Measurements from ENCODE around the gene C10orf120.

The C10orf120 gene

DNA sequence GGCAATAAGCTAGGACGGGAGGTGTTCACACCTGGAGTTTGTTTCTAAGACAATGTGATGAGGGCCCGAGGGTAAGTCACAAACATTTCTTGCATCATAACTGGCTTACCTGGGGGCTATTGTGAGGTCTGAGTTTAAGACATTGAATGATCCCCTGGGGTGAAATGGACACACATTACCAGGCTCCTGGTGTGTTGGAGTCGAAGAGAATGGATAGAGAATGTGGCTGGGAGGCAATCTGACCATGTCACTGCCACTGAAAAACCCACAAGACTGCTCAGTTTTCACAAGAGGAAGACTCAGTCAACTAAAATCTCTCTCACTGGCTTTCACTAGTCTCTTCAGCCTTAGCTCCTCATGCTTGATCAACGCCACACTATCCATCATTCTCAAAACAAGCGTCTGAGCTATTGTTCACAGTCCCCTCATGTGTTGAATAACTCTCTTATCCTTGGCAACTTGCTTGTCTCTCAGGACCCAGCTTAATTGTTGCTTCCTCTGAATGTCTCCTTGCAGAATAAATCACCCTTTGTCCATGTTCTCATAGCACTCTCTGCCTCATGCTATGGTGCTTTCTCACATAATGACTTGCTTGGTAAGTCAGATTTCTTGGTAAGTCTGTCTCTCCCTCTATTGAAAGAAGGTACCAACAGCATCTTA, at the start of gene C10orf120:
Gene C10orf120 (minus strand): TSS at position 51 of the 660 bp plus-strand sequence. CDS start 56 bp downstream, outside the sequence.
- no peak for DNase-seq (ENCODE audit: low read depth, low spot score)

DNA sequence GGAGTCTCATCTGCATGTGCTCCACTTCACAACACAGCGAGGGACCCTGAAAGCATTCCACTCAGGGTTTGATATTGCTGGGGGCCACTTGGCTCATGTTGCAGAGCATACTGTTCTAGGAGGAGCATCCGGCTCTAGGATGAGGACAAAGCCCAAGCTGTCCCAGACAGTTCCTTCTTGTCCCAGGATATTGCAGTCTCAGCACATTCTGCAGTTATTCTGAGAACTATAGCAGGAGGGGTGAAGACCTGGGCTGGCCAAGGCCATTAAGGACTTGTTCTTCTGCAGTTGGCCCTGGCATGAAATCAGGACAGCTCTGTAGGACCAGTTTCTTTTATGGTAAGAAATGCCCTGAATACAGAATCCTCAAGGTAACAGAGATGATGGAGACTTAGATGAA, 48.9 kb upstream of the C10orf120 start:
- no peak for DNase-seq (ENCODE audit: low read depth, low spot score)

DNA sequence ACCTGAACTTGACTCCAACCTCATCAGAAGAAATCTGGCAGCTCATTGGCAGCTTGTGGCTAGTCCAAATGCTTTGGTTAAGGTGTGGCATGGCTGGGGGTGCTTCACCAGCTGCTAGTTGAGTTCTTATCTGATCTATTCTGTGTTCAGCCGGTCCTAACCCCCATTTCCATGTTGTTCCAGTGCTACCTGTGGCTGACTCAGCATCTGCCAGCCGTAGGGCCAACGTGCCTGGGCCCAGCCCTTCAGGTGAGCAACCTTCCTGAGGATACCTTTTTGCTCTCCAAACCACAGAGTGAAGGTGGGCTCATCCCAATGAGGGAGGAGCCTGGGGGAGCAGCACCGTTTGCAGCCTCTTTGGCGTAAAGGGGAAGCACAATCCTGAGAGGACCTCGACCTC, 46.8 kb upstream of the C10orf120 start:
- no peak for DNase-seq (ENCODE audit: low read depth, low spot score)

DNA sequence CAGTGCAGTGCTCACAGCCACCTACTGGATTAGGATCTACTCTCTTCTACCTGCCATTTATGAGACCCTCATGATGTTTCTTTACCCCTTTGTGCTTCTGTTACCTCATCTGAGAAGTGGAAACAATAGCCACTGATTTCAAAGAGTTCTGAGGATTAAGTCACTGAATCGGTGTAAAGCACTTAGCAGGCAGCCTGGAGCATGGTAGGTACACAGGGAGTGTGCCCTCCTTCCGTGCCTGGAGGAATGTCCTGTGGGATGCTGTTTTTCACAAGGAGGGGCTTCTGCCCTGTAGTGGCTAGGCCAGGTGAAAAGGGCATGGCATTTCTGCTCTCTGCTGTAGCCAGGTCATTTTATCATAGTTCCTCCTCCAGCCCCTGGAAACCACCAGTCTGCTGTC, 44.6 kb upstream of the C10orf120 start:
- no peak for DNase-seq (ENCODE audit: low read depth, low spot score)

DNA sequence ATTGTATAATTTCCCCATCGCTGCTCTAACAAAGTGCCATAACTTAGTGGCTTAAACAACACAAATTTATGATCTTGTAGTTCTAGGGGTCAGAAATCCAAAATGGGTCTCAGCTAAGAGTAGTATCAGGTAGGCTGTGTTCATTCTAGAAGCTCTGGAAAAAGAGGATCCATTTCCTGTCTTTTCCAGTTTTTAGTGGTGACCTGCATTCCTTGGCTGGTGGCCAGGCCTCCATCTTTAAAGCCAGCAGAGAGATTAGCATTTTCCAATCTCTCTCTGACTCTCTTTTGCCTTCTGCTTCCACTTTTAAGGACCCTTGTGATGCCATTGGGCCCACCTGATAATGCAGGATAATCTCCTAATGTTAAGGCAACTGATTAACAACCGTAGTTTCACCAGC, 41.0 kb upstream of the C10orf120 start:
- no peak for DNase-seq (ENCODE audit: low read depth, low spot score)

DNA sequence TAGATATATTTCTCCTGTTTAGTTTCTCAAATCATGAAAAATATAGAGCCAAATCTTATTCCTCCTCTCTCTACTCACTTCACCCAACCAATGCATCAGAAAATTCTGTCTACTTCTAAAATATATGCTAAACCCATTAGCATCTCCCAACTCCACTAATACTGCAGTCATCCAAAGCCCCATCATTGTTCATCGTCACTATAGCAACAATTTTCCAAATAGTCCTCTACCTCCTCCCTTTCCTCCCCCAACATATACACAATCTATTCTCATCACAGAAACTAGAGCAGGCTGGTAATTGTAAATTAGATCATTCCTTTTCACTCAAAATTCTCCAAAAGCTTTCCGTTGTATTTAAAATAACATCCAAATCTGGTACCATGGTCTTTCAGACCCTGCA, 38.4 kb upstream of the C10orf120 start:
- DNase-seq (ENCODE audit: low read depth, low spot score), result no peak

DNA sequence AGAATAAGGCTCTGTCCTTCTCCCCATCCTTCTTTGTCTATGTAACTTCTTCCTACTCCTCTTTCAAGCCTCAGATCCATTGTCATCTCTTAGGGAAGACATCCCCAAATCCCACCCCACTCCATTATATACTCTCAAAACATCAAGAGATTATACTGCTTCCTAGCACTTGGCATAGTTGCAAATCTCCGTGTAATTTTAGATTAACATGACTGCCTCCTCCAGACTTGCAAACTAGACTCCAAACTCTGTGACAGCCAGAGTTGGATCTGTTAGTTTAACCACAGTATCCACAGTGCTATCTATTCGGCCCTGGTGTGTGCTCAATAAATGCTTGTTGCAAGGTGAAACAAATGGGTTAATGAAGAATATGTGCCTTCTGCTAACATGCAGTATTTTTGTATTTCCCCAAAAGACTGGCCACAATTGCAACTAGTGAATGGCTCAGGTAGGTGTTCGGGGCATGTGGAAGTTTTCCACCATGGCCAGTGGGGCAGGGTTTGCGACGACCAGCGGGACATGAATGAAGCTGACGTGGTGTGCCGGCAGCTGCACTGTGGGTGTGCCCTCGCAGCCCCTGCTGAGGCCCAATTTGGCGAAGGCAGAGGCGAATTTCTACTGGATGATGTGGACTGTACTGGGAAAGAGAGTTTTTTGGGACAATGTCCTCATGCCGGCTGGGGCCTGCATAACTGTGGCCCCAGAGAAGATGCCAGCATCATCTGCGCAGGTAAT, 34.5 kb upstream of the C10orf120 start:
- no peak for DNase-seq (ENCODE audit: low read depth, low spot score)

DNA sequence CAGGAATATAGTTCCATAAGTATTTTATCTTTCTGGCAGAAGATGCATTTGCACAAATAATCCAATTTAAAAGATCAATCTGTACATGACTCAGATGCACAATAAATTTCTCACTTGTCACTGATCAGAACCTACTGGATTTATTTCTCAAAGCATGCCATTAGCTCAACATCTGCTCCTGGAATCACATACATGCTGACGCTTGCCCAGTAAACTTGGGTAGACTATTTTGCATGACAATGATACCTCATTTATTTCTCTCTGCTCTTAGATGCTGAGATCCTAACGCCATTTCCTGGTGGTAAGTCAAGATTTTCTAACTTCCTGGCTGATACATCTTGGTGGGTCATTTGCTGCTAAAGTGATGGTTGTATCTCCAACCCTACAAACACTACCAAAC, 33.8 kb upstream of the C10orf120 start:
- no peak for DNase-seq (ENCODE audit: low read depth, low spot score)

DNA sequence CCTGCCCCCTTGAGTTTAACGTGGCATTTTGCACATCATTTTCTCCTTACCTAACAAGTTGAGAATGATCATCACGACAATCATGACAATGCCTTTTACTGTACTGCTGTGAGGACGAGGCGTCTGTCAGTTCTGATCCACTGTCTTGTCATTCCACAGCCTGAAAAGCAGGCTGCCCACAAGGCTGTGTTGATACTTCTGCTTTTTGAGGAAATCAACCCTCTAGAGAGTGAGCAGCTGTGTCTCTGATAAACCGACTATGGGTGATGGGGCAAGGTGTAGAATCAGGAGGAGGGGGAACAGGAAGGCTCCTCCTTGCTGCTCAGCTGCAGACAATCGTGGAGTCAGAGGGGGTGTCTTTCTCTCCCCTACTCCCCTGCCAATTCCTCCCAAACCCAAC, 30.6 kb upstream of the C10orf120 start:
- no peak for DNase-seq (ENCODE audit: low read depth, low spot score)

DNA sequence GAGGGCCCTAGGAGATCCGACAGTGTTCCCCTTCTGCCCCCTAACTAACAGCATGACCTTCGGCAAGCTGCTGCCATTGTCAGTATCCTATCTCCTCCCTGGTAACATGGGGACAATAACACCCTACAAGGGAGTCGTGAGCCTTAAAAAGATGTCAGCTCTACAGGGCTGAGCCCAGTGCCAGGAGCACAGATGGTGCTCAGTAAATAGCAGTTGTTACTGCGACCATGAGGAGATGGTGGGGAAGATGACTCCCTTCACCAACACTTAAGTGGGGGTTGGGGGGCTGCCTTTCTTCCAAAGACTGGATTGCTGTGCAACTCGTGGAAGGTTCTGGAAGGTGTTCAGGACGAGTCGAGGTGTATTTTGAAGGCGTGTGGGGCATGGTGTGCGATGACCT, 29.5 kb upstream of the C10orf120 start:
- no peak for DNase-seq (ENCODE audit: low read depth, low spot score)

DNA sequence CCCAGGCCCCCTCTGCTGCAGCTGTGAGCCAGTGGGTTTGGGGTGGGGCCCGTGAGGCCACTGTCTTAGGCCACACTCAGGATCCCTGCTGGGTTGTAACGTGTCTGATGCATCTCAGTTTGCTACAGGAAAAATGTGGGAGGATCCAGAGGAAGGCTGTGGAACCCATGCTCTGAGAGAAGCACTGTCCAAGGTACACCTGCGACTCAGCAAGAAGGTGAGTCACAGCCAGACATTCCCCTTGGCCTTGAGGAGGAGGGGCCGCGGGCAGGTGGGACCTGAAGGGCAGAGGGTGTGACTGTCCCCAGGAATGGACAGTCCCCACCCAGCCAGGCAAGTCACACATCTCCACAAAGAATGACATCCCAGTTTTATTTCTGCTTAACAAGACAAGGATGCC, 27.8 kb upstream of the C10orf120 start:
- DNase-seq (ENCODE audit: low read depth, low spot score), result no peak

DNA sequence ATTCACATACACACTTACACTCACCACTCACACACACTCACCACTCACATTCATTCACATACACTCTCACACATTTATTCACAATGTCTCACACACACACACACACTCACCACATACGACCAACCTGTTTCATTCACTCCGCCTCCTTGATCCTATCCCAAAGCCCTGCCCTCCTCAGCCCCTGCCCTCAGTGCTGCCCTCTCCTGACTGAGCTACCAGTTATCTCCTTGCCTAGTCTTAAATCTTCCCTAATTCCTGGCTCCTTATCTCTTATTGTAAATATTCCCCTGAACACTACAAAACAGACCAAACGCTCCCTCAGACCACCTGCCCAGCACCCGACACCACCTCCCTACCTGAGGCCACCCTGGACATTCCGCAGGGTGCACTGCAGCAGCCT, 26.1 kb upstream of the C10orf120 start:
- no peak for DNase-seq (ENCODE audit: low read depth, low spot score)

DNA sequence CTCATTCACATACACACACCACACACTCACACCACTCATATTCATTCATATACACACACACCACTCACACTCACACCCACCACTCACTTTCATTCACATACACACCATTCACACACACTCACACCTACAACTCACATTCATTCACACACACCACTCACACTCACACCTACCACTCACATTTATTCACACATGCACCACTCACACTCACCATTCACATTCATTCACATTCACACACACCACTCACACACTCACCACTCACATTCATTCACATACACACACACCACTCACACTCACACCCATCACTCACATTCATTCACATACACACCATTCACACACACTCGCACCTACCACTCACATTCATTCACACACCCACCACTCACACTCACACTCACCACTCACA, 25.4 kb upstream of the C10orf120 start:
- DNase-seq (ENCODE audit: low read depth, low spot score), result no peak

DNA sequence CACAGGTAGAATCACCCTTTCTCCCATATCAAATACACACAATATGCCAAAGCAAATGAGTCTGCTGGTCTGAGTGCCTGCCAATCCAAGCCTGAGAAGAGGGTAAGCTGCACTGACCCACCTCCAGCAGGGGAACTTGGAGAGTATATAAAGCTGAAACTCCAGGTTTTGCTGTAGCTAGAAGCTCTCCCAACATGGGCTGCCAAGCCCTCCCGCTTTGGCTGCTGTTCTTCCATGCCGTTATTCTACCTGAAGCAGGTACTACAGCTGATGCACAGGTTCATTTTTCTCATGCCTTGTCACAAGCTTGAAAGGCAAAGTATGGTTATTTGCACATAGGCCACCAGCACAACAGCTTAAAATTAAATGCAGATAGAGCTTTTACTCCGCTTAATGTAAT, 21.5 kb upstream of the C10orf120 start:
- no peak for DNase-seq (ENCODE audit: low read depth, low spot score)

DNA sequence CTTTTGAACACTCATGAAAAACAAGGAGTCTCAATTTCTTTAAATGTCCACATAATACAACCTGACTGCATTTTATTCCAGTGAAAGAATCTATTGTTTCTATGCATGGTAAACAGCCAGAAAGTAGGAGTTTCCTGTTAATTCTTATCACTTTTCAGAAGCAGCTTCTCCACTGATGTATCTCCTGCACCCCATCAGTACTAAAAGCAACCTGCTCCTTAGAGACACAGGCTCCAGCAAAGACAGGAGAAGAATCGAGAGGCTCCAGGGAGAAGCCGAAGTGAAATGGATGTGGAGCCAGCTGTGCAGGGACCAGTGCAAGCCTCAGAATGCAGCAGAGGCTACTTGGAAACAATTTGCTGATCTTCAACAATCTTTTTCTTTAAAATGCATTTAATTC, 16.4 kb upstream of the C10orf120 start:
- DNase-seq (ENCODE audit: low read depth, low spot score), result no peak

DNA sequence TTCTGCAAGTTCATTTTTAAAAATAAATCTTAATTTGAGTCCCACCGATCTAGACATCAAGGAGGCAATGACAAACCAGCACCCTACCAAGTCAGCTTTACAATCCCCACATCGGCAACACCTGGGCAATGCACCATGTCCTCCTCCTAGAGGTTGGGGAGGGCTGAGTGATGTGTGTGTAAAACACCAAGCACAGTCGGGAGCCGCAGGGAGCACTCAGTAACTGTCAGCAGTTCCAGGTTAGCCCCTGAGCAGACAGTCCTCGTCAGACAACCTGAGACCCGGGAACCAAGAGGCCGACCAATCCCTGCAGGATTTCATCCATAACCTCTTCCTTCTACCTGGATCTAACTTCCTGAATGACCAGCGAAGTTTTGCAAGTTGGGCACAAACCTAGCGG, 15.9 kb upstream of the C10orf120 start:
- no peak for DNase-seq (ENCODE audit: low read depth, low spot score)

DNA sequence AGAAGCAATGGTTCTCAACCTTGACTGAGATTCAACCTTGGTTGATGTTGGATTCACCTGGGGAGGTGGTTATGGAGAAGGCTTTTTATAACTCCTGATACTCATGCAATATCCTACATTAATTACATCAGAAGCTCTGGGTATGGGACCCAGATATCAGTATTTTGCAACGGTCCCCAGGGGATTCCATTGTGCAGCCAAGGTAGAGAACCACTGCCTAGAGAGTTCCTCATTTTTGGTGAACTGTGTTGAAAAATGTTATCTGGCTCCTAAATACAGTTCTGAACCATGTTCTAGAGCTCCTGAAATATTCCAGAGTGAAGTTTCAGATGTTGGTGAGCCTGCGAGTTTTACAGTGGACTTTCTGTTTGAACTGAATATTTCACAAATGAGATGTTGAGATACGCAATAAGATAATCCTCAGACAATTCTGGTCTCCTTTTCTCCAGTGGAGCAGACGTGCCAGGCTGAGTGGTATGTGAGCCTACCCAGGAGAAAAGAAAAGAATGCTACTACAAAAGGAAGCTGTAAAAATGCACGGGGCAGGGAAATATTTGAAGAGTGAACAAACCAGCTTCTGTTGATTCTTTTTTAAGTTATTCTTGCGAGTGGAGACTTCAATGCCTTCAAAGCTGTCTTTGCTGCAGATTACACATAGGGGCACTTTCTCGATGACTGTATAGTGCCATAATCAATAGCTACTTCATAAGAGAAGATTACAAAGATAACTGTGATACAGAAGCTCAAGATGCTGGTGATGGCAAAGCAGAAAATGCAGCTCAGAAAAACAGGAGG, 13.6 kb upstream of the C10orf120 start:
- no peak for DNase-seq (ENCODE audit: low read depth, low spot score)

DNA sequence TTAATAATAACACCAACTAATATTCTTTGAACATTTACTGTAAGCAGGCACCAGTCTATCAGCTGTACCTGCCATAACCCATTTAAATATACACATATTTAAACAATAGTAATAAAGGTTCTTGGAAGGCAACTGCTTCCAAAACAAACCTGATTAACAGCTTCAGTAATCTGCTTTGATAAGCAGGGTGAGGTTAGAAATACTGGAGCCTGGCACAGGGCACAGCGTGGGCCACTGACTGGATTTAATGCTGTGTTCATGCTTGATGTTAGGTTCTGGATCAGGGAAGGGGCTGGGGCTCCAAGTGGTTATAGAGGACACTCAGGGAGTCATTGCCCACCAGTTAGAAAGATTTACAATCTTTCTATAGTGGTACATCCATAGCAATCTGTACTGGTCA, 10.9 kb upstream of the C10orf120 start:
- no peak for DNase-seq (ENCODE audit: low read depth, low spot score)

DNA sequence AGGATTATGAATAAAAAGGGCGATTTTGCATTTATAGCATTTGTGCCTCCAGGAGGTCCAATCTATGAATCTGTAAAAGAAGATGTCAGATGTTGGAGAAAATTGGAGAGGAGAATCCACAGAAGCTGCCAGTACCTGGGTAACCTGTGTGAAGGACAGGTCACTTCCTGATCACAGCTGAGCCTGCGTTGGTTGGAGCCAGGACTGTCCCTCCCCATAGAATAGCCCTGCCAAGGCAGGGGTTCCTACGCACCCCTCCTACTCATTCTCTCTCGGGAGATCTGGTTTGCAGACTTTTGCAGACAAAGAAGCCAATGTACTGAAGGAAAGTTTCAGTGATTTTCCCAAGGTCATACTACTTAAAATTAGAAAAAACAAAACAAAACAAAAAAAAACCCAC, 10.3 kb upstream of the C10orf120 start:
- no peak for DNase-seq (ENCODE audit: low read depth, low spot score)

DNA sequence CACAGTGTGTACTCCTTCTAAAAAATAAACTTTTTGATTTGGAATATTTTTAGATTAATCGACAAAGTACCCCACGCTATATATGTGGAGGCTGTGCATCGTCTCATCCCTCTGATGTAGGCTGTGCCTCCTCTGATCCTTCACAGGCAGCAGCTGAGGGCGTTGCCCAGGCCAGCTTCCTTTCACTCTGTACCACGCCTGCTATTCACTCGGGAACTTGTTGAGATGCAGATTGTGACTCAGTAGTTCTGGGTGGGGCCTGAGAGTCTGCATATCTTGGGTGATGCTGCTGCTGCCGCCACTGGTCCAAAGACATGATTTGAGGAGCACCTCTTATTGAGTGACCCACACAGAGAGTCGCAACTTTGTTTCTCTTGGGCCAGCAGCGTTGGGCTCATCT, 7.9 kb upstream of the C10orf120 start:
- DNase-seq (ENCODE audit: low read depth, low spot score), result no peak

DNA sequence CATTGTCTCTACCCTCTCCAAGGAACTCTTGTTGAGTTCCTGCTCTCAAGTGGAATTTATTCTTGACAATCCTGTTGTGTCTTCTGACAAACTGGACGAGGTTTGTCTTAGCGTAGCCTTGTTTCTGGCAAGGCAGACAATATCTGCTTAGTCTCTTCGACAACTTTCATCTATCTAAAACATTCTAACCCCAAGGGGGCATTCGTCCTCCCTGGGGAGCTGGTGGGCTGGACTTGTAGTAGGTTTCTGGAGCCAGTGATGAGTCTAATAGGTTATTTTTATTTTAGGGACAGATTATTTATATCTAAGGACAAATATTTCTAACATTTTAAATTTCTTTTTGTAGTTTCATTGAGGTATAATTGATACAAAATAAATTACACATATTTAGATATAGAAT, 7.3 kb upstream of the C10orf120 start:
- DNase-seq (ENCODE audit: low read depth, low spot score), result no peak

DNA sequence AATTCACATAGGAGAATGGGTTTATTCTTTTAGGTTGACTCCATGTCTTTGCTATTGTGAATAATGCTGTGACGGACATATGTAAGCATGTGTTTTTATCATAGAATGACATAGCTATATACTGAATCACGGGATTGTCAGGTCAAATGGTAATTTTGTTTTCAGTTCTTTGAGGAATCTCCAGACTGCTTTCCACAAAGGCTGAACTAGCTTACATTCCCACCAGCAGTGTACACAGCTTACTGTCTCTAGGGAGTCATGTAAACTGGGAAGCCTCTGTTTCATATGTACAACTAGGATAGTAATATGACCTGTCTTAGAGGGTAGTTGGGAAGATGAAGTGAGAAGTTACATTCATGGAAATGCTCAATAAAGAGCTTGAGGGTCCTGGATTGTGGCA, 6.8 kb upstream of the C10orf120 start:
- no peak for DNase-seq (ENCODE audit: low read depth, low spot score)
